ENCODE results near the gene ZBTB7A.

DNA sequence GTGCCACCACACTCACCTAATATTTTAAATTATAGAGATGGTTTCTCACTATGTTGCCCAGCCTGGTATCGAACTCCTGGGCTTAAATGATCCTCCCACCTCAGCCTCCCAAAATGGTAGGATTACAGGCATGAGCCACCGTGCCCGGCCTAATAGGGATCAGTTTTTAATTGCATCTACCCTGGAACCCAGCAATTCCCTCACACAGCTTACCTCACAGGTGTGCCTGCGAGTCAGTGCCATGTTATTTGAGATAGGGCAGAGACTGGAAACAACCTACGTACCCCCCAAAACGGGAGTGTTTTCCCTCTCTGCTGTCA is 42.9 kb upstream of the ZBTB7A start:
- TF ChIP-seq, protein P1, sequence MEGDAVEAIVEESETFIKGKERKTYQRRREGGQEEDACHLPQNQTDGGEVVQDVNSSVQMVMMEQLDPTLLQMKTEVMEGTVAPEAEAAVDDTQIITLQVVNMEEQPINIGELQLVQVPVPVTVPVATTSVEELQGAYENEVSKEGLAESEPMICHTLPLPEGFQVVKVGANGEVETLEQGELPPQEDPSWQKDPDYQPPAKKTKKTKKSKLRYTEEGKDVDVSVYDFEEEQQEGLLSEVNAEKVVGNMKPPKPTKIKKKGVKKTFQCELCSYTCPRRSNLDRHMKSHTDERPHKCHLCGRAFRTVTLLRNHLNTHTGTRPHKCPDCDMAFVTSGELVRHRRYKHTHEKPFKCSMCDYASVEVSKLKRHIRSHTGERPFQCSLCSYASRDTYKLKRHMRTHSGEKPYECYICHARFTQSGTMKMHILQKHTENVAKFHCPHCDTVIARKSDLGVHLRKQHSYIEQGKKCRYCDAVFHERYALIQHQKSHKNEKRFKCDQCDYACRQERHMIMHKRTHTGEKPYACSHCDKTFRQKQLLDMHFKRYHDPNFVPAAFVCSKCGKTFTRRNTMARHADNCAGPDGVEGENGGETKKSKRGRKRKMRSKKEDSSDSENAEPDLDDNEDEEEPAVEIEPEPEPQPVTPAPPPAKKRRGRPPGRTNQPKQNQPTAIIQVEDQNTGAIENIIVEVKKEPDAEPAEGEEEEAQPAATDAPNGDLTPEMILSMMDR (conservative IDR thresholded peaks at IDR 0.05; ENCODE audit: low read depth, low read length): no peak
- TF ChIP-seq EZH2 (IDR thresholded peaks at IDR 0.05; ENCODE audit: borderline replicate concordance, low read depth, low read length, poor library complexity, severe bottlenecking): no peak

All from A673 (cell line).